Chondrocyte (in vitro differentiated cells): ENCODE measurements around the gene ALCAM. TPM values are rescaled to one million over a fixed set of nuclear protein-coding genes. Genes with fewer than 3 reads are reported as not detected.

Experiments used
- DNase-seq: peaks from one replicate; pipeline ENCODE4 v3.0.0; 2021; ENCODE audit warnings: mixed read lengths, low spot score
- H3K27ac Mint-ChIP-seq: one replicate; pipeline ENCODE4 v1.8.0; 2021; ENCODE audit warnings: mild to moderate bottlenecking, moderate library complexity, mixed read lengths; ENCODE audit not compliant: unreplicated experiment
- H3K27me3 Mint-ChIP-seq: 2 replicates; pipeline ENCODE4 v1.8.0; 2021; ENCODE audit warnings: low read depth, mixed read lengths
- H3K36me3 Mint-ChIP-seq: 2 replicates; pipeline ENCODE4 v1.8.0; 2021; ENCODE audit warnings: low read depth, mixed read lengths
- H3K4me1 Mint-ChIP-seq: 2 replicates; pipeline ENCODE4 v1.8.0; 2021; ENCODE audit warnings: low read depth, mild to moderate bottlenecking, mixed read lengths
- H3K4me3 Mint-ChIP-seq: one replicate; pipeline ENCODE4 v1.8.0; 2021; ENCODE audit warnings: mild to moderate bottlenecking, moderate library complexity, mixed read lengths; ENCODE audit not compliant: unreplicated experiment
- H3K9me3 Mint-ChIP-seq: 2 replicates; pipeline ENCODE4 v1.8.0; 2021; ENCODE audit warnings: low read depth, mixed read lengths
- total RNA-seq: library from RNA; stranded (reverse); gene quantifications from 3 replicates; pipeline ENCODE4 v1.2.1, GENCODE V29; 2021
- TF ChIP-seq, protein P1 (sequence below): fragments of 200-600 bp; sonication (generic); IDR thresholded peaks from 2 replicates; pipeline ENCODE4 v1.5.0; 2021; ENCODE audit warnings: antibody characterized with exemption, mild to moderate bottlenecking, moderate library complexity

ALCAM gene
- total RNA-seq, 1 donor from 2014 or later: 270 TPM

DNA sequence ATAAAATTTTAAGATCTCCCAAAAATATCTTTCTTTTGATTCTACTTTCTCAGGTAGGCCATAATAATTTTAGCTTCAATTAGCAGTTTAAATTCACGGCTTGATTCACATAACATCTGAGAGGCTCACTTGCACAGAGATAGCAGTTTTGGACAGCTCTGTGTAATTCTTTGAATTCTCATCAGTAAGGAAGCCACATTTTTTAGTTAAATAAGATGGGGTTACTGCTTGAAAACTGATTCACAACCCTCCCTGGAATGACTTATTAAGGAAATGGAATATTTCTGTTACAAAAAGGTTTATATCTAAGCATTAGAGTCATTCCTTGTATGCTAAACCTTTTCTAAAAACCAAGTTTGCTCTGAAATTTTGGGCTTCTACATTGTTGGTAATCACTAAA, 212.7 kb downstream of the ALCAM start:
- Mint-ChIP-seq H3K27ac (no peak overlapping the region), H3K4me1 (peaks cover 15% of the 10 kb centered on the region), H3K36me3 (peaks cover 12% of the 10 kb centered on the region), H3K9me3 (peaks cover 10% of the 10 kb centered on the region), H3K27me3 (no peaks in the 10 kb centered on the region), H3K4me3 (no peak overlapping the region)
- TF ChIP-seq, protein P1, sequence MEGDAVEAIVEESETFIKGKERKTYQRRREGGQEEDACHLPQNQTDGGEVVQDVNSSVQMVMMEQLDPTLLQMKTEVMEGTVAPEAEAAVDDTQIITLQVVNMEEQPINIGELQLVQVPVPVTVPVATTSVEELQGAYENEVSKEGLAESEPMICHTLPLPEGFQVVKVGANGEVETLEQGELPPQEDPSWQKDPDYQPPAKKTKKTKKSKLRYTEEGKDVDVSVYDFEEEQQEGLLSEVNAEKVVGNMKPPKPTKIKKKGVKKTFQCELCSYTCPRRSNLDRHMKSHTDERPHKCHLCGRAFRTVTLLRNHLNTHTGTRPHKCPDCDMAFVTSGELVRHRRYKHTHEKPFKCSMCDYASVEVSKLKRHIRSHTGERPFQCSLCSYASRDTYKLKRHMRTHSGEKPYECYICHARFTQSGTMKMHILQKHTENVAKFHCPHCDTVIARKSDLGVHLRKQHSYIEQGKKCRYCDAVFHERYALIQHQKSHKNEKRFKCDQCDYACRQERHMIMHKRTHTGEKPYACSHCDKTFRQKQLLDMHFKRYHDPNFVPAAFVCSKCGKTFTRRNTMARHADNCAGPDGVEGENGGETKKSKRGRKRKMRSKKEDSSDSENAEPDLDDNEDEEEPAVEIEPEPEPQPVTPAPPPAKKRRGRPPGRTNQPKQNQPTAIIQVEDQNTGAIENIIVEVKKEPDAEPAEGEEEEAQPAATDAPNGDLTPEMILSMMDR: no peak
- DNase-seq: no peak

DNA sequence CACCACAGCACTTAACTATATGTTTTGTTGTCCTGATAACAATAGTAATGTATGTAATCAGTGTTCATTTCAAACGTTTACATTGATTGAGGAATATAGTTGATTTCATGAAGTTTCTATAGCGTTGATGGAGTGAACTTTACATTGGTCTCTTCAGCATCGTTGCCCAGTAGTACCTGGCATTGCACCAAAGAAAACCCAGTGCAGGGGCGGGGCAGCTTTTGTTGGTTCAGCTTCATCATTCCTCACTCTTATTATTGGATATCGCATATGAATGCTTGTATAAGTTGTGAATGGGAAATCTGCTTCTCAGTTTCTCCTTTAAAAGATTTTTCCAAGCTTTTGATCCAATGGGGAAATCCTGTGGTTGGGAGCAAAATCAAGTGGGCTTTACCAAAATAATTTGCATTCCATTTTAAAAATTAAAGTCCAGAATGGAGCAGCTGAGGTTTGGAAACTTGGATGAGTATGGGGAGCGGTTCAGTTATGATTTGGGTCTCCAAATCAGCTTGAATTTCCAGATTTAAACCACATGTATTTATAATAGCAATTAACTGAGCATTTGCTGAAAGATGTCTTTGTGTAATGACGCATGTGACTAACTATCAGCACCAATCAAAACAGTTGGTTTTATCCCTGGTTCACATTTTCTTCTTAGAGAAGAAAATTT, 213.7 kb downstream of the ALCAM start:
- H3K27ac Mint-ChIP-seq: no peak overlapping the region
- peaks cover 10% of the 10 kb centered on the region for H3K9me3 Mint-ChIP-seq
- TF ChIP-seq, protein P1: no peak
- no peaks in the 10 kb centered on the region for H3K27me3 Mint-ChIP-seq
- no peak overlapping the region for H3K4me3 Mint-ChIP-seq
- no peak for DNase-seq
- H3K36me3 Mint-ChIP-seq: peaks cover 9% of the 10 kb centered on the region
- H3K4me1 Mint-ChIP-seq: peaks cover 15% of the 10 kb centered on the region

DNA sequence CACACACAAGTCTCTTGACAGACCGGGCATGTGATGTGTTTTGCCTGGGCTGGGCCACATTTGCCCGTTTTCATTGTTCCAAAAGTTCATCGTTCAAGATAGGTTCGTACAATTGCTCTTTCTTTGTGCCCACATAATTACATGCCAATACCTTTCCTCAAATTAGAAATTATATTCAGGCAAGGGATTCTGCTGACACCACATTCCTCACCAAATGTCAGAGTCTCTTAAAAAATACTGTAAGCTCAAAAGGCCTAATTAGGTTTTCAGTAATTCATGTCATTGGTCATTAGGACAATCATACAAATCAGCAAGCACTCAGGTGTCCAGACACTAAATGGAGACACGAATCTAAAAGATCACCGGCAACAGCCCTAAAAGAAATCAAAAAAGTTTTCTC, 215.3 kb downstream of the ALCAM start:
- H3K9me3 Mint-ChIP-seq: peaks cover 10% of the 10 kb centered on the region
- no peak overlapping the region for H3K27ac Mint-ChIP-seq
- no peak overlapping the region for H3K4me3 Mint-ChIP-seq
- no peak for DNase-seq
- H3K27me3 Mint-ChIP-seq: no peaks in the 10 kb centered on the region
- H3K36me3 Mint-ChIP-seq: peaks cover under 1% of the 10 kb centered on the region
- TF ChIP-seq, protein P1: no peak
- H3K4me1 Mint-ChIP-seq: peaks cover 15% of the 10 kb centered on the region

DNA sequence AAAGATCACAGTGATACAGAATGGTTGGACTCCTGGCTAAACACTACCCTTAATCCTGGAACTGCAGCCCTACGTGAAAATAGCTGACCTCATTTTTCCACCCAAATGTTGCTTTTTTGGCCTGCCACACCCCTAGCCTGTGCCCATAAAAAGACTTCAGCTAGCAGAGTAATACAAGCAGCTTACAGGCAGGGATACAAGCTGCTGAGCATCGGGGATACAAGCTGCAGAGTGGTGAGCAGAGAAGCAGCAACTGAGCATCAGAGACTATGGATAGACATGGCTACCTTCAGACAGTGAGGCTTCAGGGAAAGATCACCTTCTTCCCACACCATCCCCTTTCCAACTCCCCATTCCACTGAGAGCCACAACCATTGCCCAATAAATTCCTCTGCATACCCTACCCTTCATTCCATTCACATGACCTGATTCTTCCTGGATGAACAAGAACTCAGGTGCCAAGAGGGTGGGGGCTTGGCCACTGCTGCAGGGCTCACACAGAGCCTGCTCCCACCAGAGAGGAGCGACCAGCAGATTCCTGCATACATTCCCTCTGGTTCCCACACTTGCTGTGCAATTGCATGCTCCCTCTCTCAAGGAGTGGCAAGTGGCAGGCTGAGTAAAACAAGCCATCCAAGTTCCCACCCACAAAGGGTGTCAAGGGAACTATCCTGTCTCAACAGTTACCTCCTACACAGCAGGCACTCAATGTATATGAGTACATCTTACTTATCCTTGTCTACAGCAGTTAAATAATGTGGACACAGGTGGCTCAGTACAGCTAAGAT, 217.5 kb downstream of the ALCAM start:
- Mint-ChIP-seq H3K27me3 (no peaks in the 10 kb centered on the region), H3K9me3 (peaks cover 10% of the 10 kb centered on the region), H3K4me3 (no peak overlapping the region), H3K27ac (peak overlapping the region; percentile 14), H3K4me1 (peaks cover 12% of the 10 kb centered on the region), H3K36me3 (no peaks in the 10 kb centered on the region)
- DNase-seq: no peak
- TF ChIP-seq, protein P1: no peak

DNA sequence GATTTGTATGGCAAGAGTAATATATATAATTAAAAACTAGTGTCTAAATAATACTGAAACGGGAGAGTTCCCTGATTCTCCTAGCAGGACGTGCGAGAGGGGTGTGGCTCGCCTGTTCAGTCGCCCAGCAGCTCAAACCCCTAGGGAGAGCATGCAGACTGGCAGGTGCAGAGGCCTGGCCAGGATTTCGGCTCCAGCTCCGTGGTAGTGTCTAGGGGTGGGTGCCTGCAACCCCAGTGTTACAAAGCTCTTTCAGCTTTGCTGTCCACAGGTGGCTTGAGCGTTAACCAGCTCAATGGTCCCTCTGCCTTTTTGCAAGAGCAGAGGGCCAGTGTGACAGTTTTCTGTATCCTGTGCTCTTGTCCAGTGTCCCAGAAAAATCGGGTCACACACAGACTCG, 226.6 kb downstream of the ALCAM start:
- Mint-ChIP-seq H3K4me3 (no peak overlapping the region), H3K27me3 (no peaks in the 10 kb centered on the region), H3K4me1 (peaks cover 8% of the 10 kb centered on the region), H3K27ac (no peak overlapping the region), H3K9me3 (peaks cover 5% of the 10 kb centered on the region), H3K36me3 (no peaks in the 10 kb centered on the region)
- TF ChIP-seq, protein P1: no peak
- no peak for DNase-seq
